ENCODE data around the gene POLR3C.

POLR3C gene

GRCh38 chr1:145891587-145892485 is 67.8 kb downstream of the POLR3C start:
- TF ChIP-seq FOXP2 (optimal IDR thresholded peaks at IDR 0.05; ENCODE audit: borderline replicate concordance, extremely low read depth, extremely low read length, insufficient read depth) (peak; percentile 97), TAF1 (IDR thresholded peaks at IDR 0.05; ENCODE audit: borderline replicate concordance, insufficient read depth, low read length) (no peak), REST (IDR thresholded peaks at IDR 0.05; ENCODE audit: insufficient read depth in 1 of 2, low read depth in 2 of 2, low read length in 2 of 2) (peak in 1 of 2 experiments; percentile 61; a peak in 1 of 4 replicates), SIN3A (IDR thresholded peaks at IDR 0.05; ENCODE audit: borderline replicate concordance, insufficient read depth, low read length) (peak; percentile 5; the same call in 1 of the 2 replicates), POLR2AphosphoS5 (IDR thresholded peaks at IDR 0.05; ENCODE audit: low read depth, low read length) (peak; percentile 50; the same call in 1 of the 2 replicates)

- TF ChIP-seq SIN3A (IDR thresholded peaks at IDR 0.05; ENCODE audit: borderline replicate concordance, insufficient read depth, low read length) (no peak), REST (IDR thresholded peaks at IDR 0.05; ENCODE audit: insufficient read depth in 1 of 2, low read depth in 2 of 2, low read length in 2 of 2) (no peak), FOXP2 (optimal IDR thresholded peaks at IDR 0.05; ENCODE audit: borderline replicate concordance, extremely low read depth, extremely low read length, insufficient read depth) (no peak), POLR2AphosphoS5 (IDR thresholded peaks at IDR 0.05; ENCODE audit: low read depth, low read length) (no peak), TAF1 (IDR thresholded peaks at IDR 0.05; ENCODE audit: borderline replicate concordance, insufficient read depth, low read length) (no peak)
Observed at GRCh38 chr1:145892486-145893087, 68.6 kb downstream of the POLR3C start.

GRCh38 chr1:145893306-145894055 is 69.5 kb downstream of the POLR3C start:
- TF ChIP-seq FOXP2 (optimal IDR thresholded peaks at IDR 0.05; ENCODE audit: borderline replicate concordance, extremely low read depth, extremely low read length, insufficient read depth) (no peak), POLR2AphosphoS5 (IDR thresholded peaks at IDR 0.05; ENCODE audit: low read depth, low read length) (no peak), TAF1 (IDR thresholded peaks at IDR 0.05; ENCODE audit: borderline replicate concordance, insufficient read depth, low read length) (no peak), SIN3A (IDR thresholded peaks at IDR 0.05; ENCODE audit: borderline replicate concordance, insufficient read depth, low read length) (no peak), REST (IDR thresholded peaks at IDR 0.05; ENCODE audit: insufficient read depth in 1 of 2, low read depth in 2 of 2, low read length in 2 of 2) (no peak)
